AG09319 (cell line): ENCODE measurements around the gene FSTL1.

Experiments
- DNase-seq: peaks from one replicate; pipeline ENCODE4 v3.0.0-alpha.2; 2010; ENCODE audit warnings: low read depth; ENCODE audit errors: extremely low read depth
- CTCF ChIP-seq: IDR thresholded peaks from 2 replicates; pipeline ENCODE4 v1.5.1; 2011; ENCODE audit warnings: low read depth, mild to moderate bottlenecking, inconsistent platforms, low read length, moderate library complexity

FSTL1 gene

GRCh38 chr3:120454076-120454689 lies 3.4 kb upstream of the FSTL1 start:
- DNase-seq, result no peak
- no peak for TF ChIP-seq CTCF

- no peak for DNase-seq
- TF ChIP-seq CTCF, result no peak
Measured at GRCh38 chr3:120452816-120453215, 2.0 kb upstream of the FSTL1 start.

- no peak for DNase-seq
- TF ChIP-seq CTCF, result no peak
Measured at GRCh38 chr3:120451806-120452205, 1.0 kb upstream of the FSTL1 start.

- no peak for TF ChIP-seq CTCF
- no peak for DNase-seq
Measured at GRCh38 chr3:120451272-120451761, 525 bp upstream of the FSTL1 start.

GRCh38 chr3:120449701-120450599 lies 842 bp downstream of the FSTL1 start:
- no peak for DNase-seq
- no peak for TF ChIP-seq CTCF

- no peak for TF ChIP-seq CTCF
- no peak for DNase-seq
Measured at GRCh38 chr3:120449251-120449650, 1.5 kb downstream of the FSTL1 start.

GRCh38 chr3:120448756-120449155 lies 2.0 kb downstream of the FSTL1 start:
- TF ChIP-seq CTCF, result no peak
- no peak for DNase-seq
